ENCODE data around the gene GRIFIN.

The GRIFIN gene

DNA sequence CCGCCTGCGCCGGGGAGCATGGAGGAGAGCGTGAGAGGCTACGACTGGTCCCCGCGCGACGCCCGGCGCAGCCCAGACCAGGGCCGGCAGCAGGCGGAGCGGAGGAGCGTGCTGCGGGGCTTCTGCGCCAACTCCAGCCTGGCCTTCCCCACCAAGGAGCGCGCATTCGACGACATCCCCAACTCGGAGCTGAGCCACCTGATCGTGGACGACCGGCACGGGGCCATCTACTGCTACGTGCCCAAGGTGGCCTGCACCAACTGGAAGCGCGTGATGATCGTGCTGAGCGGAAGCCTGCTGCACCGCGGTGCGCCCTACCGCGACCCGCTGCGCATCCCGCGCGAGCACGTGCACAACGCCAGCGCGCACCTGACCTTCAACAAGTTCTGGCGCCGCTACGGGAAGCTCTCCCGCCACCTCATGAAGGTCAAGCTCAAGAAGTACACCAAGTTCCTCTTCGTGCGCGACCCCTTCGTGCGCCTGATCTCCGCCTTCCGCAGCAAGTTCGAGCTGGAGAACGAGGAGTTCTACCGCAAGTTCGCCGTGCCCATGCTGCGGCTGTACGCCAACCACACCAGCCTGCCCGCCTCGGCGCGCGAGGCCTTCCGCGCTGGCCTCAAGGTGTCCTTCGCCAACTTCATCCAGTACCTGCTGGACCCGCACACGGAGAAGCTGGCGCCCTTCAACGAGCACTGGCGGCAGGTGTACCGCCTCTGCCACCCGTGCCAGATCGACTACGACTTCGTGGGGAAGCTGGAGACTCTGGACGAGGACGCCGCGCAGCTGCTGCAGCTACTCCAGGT, 43.1 kb downstream of the GRIFIN start:
- no peak for DNase-seq (ENCODE audit: low spot score)

DNA sequence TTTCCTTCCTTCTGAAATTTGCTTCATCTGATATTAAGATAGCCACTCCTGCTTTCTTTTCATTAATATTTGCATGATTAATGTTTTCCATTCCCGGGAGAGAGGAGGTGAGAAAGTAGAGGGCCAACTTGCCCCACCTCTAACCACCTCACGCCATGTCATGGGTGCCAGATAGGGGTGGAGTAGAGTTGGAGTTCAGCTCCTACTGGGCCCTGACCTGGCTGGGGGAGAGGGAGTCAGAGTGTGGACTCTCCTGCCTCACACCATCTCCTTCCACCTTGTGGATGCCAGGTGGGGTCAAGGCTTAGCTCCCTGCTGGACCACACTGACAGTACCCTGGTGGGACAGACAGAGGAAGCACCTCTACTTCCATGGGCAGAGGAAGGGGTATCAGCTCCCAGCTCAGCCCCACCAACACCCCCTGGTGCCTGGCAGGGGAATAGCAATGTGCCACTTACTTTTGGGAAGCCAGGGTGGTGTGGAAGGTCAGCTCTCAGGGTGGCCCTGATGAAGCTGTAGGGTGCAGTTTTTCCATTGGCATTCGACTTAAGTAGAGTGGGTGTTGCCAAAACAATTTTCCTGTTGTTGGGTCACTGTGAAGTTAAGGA, 44.8 kb downstream of the GRIFIN start:
- no peak for DNase-seq (ENCODE audit: low spot score)

DNA sequence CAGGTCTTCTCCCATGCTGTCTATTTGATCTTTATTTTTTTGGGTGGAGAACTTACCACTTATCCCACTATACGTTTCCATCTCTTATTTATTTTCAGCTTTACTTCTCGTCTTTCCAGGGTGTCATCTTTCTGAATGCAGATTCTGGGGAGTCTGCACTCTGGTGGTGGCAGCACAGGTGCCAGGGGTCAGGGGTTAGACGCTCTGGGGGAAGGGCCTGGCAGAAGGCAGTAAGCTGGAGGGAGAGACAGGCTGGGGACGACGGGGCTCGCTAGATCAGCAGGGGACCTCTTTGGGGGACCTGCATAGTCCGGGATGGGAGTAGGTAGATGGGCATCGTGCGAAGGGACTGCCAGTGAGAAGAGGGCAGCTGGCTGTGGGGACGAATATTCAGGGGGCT, 50.4 kb downstream of the GRIFIN start:
- DNase-seq (ENCODE audit: low spot score) = no peak

All from putamen (tissue), 1 donor.